B cell (primary cell): ENCODE results near the gene GSTA3.

Source experiments
- CTCF ChIP-seq: fragments of 200-600 bp; IDR thresholded peaks from one replicate; pipeline ENCODE4 v1.8.0; 2022; ENCODE audit warnings: antibody characterized with exemption, mild to moderate bottlenecking
- EZH2 ChIP-seq: IDR thresholded peaks from 2 replicates; pipeline ENCODE4 v1.6.1; 2012; ENCODE audit warnings: borderline replicate concordance, low read depth, mild to moderate bottlenecking, moderate library complexity, low read length; ENCODE audit not compliant: insufficient read depth, poor library complexity, severe bottlenecking

GRCh38 chr6:52893221-52893620 lies 16.3 kb downstream of the GSTA3 start:
- TF ChIP-seq CTCF (no peak), EZH2 (no peak)
